ENCODE measurements around the gene HOXA5.

HOXA5 gene

GRCh38 chr7:27148756-27149641 is 5.5 kb upstream of the HOXA5 start:
- Histone ChIP-seq H3K27ac (ENCODE audit: low read depth, low read length, severe bottlenecking) (peak overlapping the region; percentile 47), H3K36me3 (ENCODE audit: control insufficient read depth, insufficient read depth, low read length) (no peaks in the 10 kb centered on the region), H3K9me3 (ENCODE audit: control insufficient read depth, low read length) (peaks cover 3% of the 10 kb centered on the region), H3K4me1 (ENCODE audit: control insufficient read depth, insufficient read depth, low read length, poor library complexity, severe bottlenecking) (no peaks in the 10 kb centered on the region), H3K4me3 (ENCODE audit: extremely low read depth, insufficient read depth, low read length, poor library complexity, severe bottlenecking) (peak overlapping the region; percentile 14)
- 32 to 38% methylated on average over 26 to 27 of the region's 30 CpGs for WGBS, 2 experiments (ENCODE audit: insufficient coverage in 2 of 2)

- WGBS, 2 experiments (ENCODE audit: insufficient coverage in 2 of 2) = 26 to 29% methylated on average over 18 to 27 of the region's 28 CpGs
- peak overlapping the region; percentile 18 for H3K27ac ChIP-seq (ENCODE audit: low read depth, low read length, severe bottlenecking)
- no peaks in the 10 kb centered on the region for H3K36me3 ChIP-seq (ENCODE audit: control insufficient read depth, insufficient read depth, low read length)
- no peaks in the 10 kb centered on the region for H3K4me1 ChIP-seq (ENCODE audit: control insufficient read depth, insufficient read depth, low read length, poor library complexity, severe bottlenecking)
- H3K9me3 ChIP-seq (ENCODE audit: control insufficient read depth, low read length) = peaks cover 3% of the 10 kb centered on the region
- H3K4me3 ChIP-seq (ENCODE audit: extremely low read depth, insufficient read depth, low read length, poor library complexity, severe bottlenecking) = peak overlapping the region; percentile 14
Observed at GRCh38 chr7:27148031-27148755, 4.7 kb upstream of the HOXA5 start.

- Histone ChIP-seq H3K4me3 (ENCODE audit: extremely low read depth, insufficient read depth, low read length, poor library complexity, severe bottlenecking) (peak within 1 kb of the TSS; percentile 14), H3K36me3 (ENCODE audit: control insufficient read depth, insufficient read depth, low read length) (no peaks in the 10 kb centered on the region), H3K9me3 (ENCODE audit: control insufficient read depth, low read length) (peaks cover 3% of the 10 kb centered on the region), H3K4me1 (ENCODE audit: control insufficient read depth, insufficient read depth, low read length, poor library complexity, severe bottlenecking) (peaks cover 3% of the 10 kb centered on the region), H3K27ac (ENCODE audit: low read depth, low read length, severe bottlenecking) (peak within 1 kb of the TSS; percentile 18)
- 17 to 30% methylated on average over 55 to 57 of the region's 63 CpGs for WGBS, 2 experiments (ENCODE audit: insufficient coverage in 2 of 2)
Observed at GRCh38 chr7:27147199-27148030, 3.9 kb upstream of the HOXA5 start, which contains the start of gene HOXA6. Gene HOXA6 (minus strand): TSS chr7:27147774. CDS start chr7:27147749, 25 bp downstream.

- Histone ChIP-seq H3K4me1 (ENCODE audit: control insufficient read depth, insufficient read depth, low read length, poor library complexity, severe bottlenecking) (peaks cover 3% of the 10 kb centered on the region), H3K9me3 (ENCODE audit: control insufficient read depth, low read length) (peaks cover 3% of the 10 kb centered on the region), H3K36me3 (ENCODE audit: control insufficient read depth, insufficient read depth, low read length) (no peaks in the 10 kb centered on the region), H3K27ac (ENCODE audit: low read depth, low read length, severe bottlenecking) (no peak overlapping the region), H3K4me3 (ENCODE audit: extremely low read depth, insufficient read depth, low read length, poor library complexity, severe bottlenecking) (no peak overlapping the region)
- WGBS, 2 experiments (ENCODE audit: insufficient coverage in 2 of 2) = 56 to 89% methylated on average over 1 to 5 of the region's 5 CpGs
Observed at GRCh38 chr7:27146491-27147198, 3.2 kb upstream of the HOXA5 start.

- Histone ChIP-seq H3K9me3 (ENCODE audit: control insufficient read depth, low read length) (peaks cover 3% of the 10 kb centered on the region), H3K36me3 (ENCODE audit: control insufficient read depth, insufficient read depth, low read length) (no peaks in the 10 kb centered on the region), H3K27ac (ENCODE audit: low read depth, low read length, severe bottlenecking) (no peak overlapping the region), H3K4me3 (ENCODE audit: extremely low read depth, insufficient read depth, low read length, poor library complexity, severe bottlenecking) (no peak overlapping the region), H3K4me1 (ENCODE audit: control insufficient read depth, insufficient read depth, low read length, poor library complexity, severe bottlenecking) (peaks cover 3% of the 10 kb centered on the region)
- WGBS, 2 experiments (ENCODE audit: insufficient coverage in 2 of 2) = 46 to 64% methylated on average over 2 to 3 of the region's 11 CpGs
Observed at GRCh38 chr7:27145914-27146412, 2.5 kb upstream of the HOXA5 start.

GRCh38 chr7:27145165-27145913 is 1.9 kb upstream of the HOXA5 start:
- 66 to 68% methylated on average over 33 to 44 of the region's 47 CpGs for WGBS, 2 experiments (ENCODE audit: insufficient coverage in 2 of 2)
- Histone ChIP-seq H3K4me1 (ENCODE audit: control insufficient read depth, insufficient read depth, low read length, poor library complexity, severe bottlenecking) (peaks cover 3% of the 10 kb centered on the region), H3K36me3 (ENCODE audit: control insufficient read depth, insufficient read depth, low read length) (no peaks in the 10 kb centered on the region), H3K27ac (ENCODE audit: low read depth, low read length, severe bottlenecking) (no peak overlapping the region), H3K4me3 (ENCODE audit: extremely low read depth, insufficient read depth, low read length, poor library complexity, severe bottlenecking) (no peak overlapping the region), H3K9me3 (ENCODE audit: control insufficient read depth, low read length) (peaks cover 3% of the 10 kb centered on the region)

GRCh38 chr7:27144781-27145164 is 1.3 kb upstream of the HOXA5 start:
- H3K27ac ChIP-seq (ENCODE audit: low read depth, low read length, severe bottlenecking) = no peak overlapping the region
- H3K4me1 ChIP-seq (ENCODE audit: control insufficient read depth, insufficient read depth, low read length, poor library complexity, severe bottlenecking) = peaks cover 3% of the 10 kb centered on the region
- H3K36me3 ChIP-seq (ENCODE audit: control insufficient read depth, insufficient read depth, low read length) = no peaks in the 10 kb centered on the region
- WGBS, 2 experiments (ENCODE audit: insufficient coverage in 2 of 2) = 19 to 21% methylated on average over 31 of the region's 31 CpGs
- peaks cover 3% of the 10 kb centered on the region for H3K9me3 ChIP-seq (ENCODE audit: control insufficient read depth, low read length)
- H3K4me3 ChIP-seq (ENCODE audit: extremely low read depth, insufficient read depth, low read length, poor library complexity, severe bottlenecking) = no peak overlapping the region

GRCh38 chr7:27143950-27144780 is 684 bp upstream of the HOXA5 start:
- no peak overlapping the region for H3K4me3 ChIP-seq (ENCODE audit: extremely low read depth, insufficient read depth, low read length, poor library complexity, severe bottlenecking)
- H3K27ac ChIP-seq (ENCODE audit: low read depth, low read length, severe bottlenecking) = no peak overlapping the region
- H3K9me3 ChIP-seq (ENCODE audit: control insufficient read depth, low read length) = peaks cover 3% of the 10 kb centered on the region
- peaks cover 3% of the 10 kb centered on the region for H3K4me1 ChIP-seq (ENCODE audit: control insufficient read depth, insufficient read depth, low read length, poor library complexity, severe bottlenecking)
- no peaks in the 10 kb centered on the region for H3K36me3 ChIP-seq (ENCODE audit: control insufficient read depth, insufficient read depth, low read length)
- 48% methylated on average over 27 to 28 of the region's 40 CpGs for WGBS, 2 experiments (ENCODE audit: insufficient coverage in 2 of 2)

GRCh38 chr7:27142580-27143022 is 880 bp downstream of the HOXA5 start:
- H3K36me3 ChIP-seq (ENCODE audit: control insufficient read depth, insufficient read depth, low read length) = no peaks in the 10 kb centered on the region
- peaks cover 3% of the 10 kb centered on the region for H3K9me3 ChIP-seq (ENCODE audit: control insufficient read depth, low read length)
- no peak overlapping the region for H3K27ac ChIP-seq (ENCODE audit: low read depth, low read length, severe bottlenecking)
- 0 to 2% methylated on average over 16 to 19 of the region's 29 CpGs for WGBS, 2 experiments (ENCODE audit: insufficient coverage in 2 of 2)
- H3K4me1 ChIP-seq (ENCODE audit: control insufficient read depth, insufficient read depth, low read length, poor library complexity, severe bottlenecking) = peaks cover 3% of the 10 kb centered on the region
- H3K4me3 ChIP-seq (ENCODE audit: extremely low read depth, insufficient read depth, low read length, poor library complexity, severe bottlenecking) = peak overlapping the region; percentile 44
